Gastrocnemius medialis (tissue), 4 donors: ENCODE measurements around the gene STRN. TPM values are rescaled to one million over a fixed set of nuclear protein-coding genes. Genes with fewer than 3 reads are reported as not detected.

Source experiments
- ATAC-seq, 2 donors: fragments of 150-250 bp; one replicate each; pipeline ENCODE4 v1.9.1; 2016
- DNase-seq, 2 donors: peaks; one replicate each; pipeline ENCODE4 v3.0.0-alpha.2; 2019
- H3K27ac ChIP-seq, 4 donors: fragments of 200-600 bp; sonication (generic); 1 replicate in 1 of 4; 2 replicates in 3 of 4; pipeline ENCODE4 v1.5.1; 2016 to 2018; ENCODE audit warnings: mild to moderate bottlenecking in 2 of 4, moderate library complexity in 1 of 4
- H3K27me3 ChIP-seq, 3 donors: fragments of 200-600 bp; sonication (generic) in 2 of 3; 1 replicate in 1 of 3; 2 replicates in 2 of 3; pipeline versions ENCODE4 v1.5.1 to v1.6.0; 2016 to 2019; ENCODE audit warnings: mild to moderate bottlenecking in 1 of 3, moderate library complexity in 1 of 3
- H3K36me3 ChIP-seq, 2 donors: fragments of 200-600 bp; sonication (generic) in 1 of 2; one replicate each; pipeline ENCODE4 v1.5.1; 2017 to 2018
- H3K4me1 ChIP-seq, 2 donors: fragments of 200-600 bp; sonication (generic) in 1 of 2; one replicate each; pipeline ENCODE4 v1.5.1; 2016 to 2017; ENCODE audit warnings: mild to moderate bottlenecking in 2 of 2
- H3K4me3 ChIP-seq, 4 donors: fragments of 200-600 bp; sonication (generic) in 3 of 4; 1 replicate in 1 of 4; 2 replicates in 3 of 4; pipeline ENCODE4 v1.5.1; 2016 to 2019; ENCODE audit warnings: mild to moderate bottlenecking in 2 of 4
- H3K9me3 ChIP-seq, 3 donors: fragments of 200-600 bp; sonication (generic) in 2 of 3; 1 replicate in 1 of 3; 2 replicates in 2 of 3; pipeline ENCODE4 v1.5.1; 2016 to 2019
- CTCF ChIP-seq, 5 experiments: fragments of 450-650 bp in 3 of 5; fragments of 200-600 bp in 2 of 5; sonication (generic) in 2 of 5; IDR thresholded peaks in 4 of 5; conservative IDR thresholded peaks in 1 of 5; 1 replicate in 4 of 5; 2 replicates in 1 of 5; pipeline ENCODE4 v1.5.1; 2016 to 2019; ENCODE audit warnings: antibody characterized with exemption in 5 of 5, mild to moderate bottlenecking in 3 of 5, moderate library complexity in 3 of 5
- POLR2A ChIP-seq, 2 donors: fragments of 450-650 bp; IDR thresholded peaks; one replicate each; pipeline ENCODE4 v1.6.1; 2017; ENCODE audit warnings: antibody characterized with exemption in 2 of 2, mild to moderate bottlenecking in 2 of 2, moderate library complexity in 2 of 2
- in situ Hi-C, 4 donors: fragments of 200-750 bp; cut with MboI; loops; one replicate each; pipeline versions ENCODE4 v1.15.0 to v1.8.0; 2017; ENCODE audit warnings: low sequenced_read_pairs in 4 of 4
- intact Hi-C: fragments of 100-400 bp; cut with DNase I; formaldehyde crosslinking; loops from one replicate; pipeline ENCODE4 v1.15.1; 2023; ENCODE audit warnings: low total_unique reads
- total RNA-seq, 4 donors: library from RNA; depleted of rRNA; stranded (reverse); fragments of >200 nt; gene quantifications; one replicate each; pipeline versions ENCODE4 v1.1.0 to v1.2.3, GENCODE V29; 2016

The STRN gene
- total RNA-seq, 4 donors from 2014 or later = 21.3 to 52.0 (median 38.5) TPM

- H3K36me3 ChIP-seq = peaks cover 0 to 7% of the 10 kb centered on the region in 2 donors
- intact Hi-C loops = no loop called here
- H3K27me3 ChIP-seq = no peaks in the 10 kb centered on the region
- no peaks in the 10 kb centered on the region for H3K4me1 ChIP-seq
- ATAC-seq (no peak), DNase-seq (no peak)
- TF ChIP-seq POLR2A (IDR thresholded peaks at IDR 0.05) = no peak
- no peak for TF ChIP-seq CTCF (IDR thresholded peaks at IDR 0.05 in 4 of 5, conservative IDR thresholded peaks at IDR 0.05 in 1 of 5)
- no peak overlapping the region for H3K27ac ChIP-seq
- H3K9me3 ChIP-seq = no peaks in the 10 kb centered on the region
- in situ Hi-C loops = no loop called here
- H3K4me3 ChIP-seq = no peak overlapping the region
Measured at GRCh38 chr2:36912695-36913094, 53.6 kb downstream of the STRN start.

- in situ Hi-C loops (no loop called here), intact Hi-C loops (no loop called here)
- DNase-seq (no peak), ATAC-seq (no peak)
- no peaks in the 10 kb centered on the region for H3K9me3 ChIP-seq
- no peaks in the 10 kb centered on the region for H3K4me1 ChIP-seq
- H3K36me3 ChIP-seq = peaks cover 0 to 7% of the 10 kb centered on the region in 2 donors
- no peak overlapping the region for H3K4me3 ChIP-seq
- TF ChIP-seq POLR2A (IDR thresholded peaks at IDR 0.05) = no peak
- TF ChIP-seq CTCF (IDR thresholded peaks at IDR 0.05 in 4 of 5, conservative IDR thresholded peaks at IDR 0.05 in 1 of 5) = no peak
- H3K27ac ChIP-seq = no peak overlapping the region
- no peaks in the 10 kb centered on the region for H3K27me3 ChIP-seq
Measured at GRCh38 chr2:36911012-36911411, 55.3 kb downstream of the STRN start.

GRCh38 chr2:36906277-36906676 lies 60.1 kb downstream of the STRN start:
- H3K27me3 ChIP-seq = no peaks in the 10 kb centered on the region
- no peak for DNase-seq
- H3K4me3 ChIP-seq = no peak overlapping the region
- H3K27ac ChIP-seq = no peak overlapping the region
- in situ Hi-C loops = no loop called here
- intact Hi-C loops = no loop called here
- no peaks in the 10 kb centered on the region for H3K9me3 ChIP-seq
- TF ChIP-seq CTCF (IDR thresholded peaks at IDR 0.05 in 4 of 5, conservative IDR thresholded peaks at IDR 0.05 in 1 of 5) = no peak
- no peak for TF ChIP-seq POLR2A (IDR thresholded peaks at IDR 0.05)
- ATAC-seq = no peak
- no peaks in the 10 kb centered on the region for H3K4me1 ChIP-seq
- H3K36me3 ChIP-seq = peaks cover 0 to 12% of the 10 kb centered on the region in 2 donors

GRCh38 chr2:36904636-36905035 lies 61.7 kb downstream of the STRN start:
- no peaks in the 10 kb centered on the region for H3K4me1 ChIP-seq
- H3K9me3 ChIP-seq = no peaks in the 10 kb centered on the region
- intact Hi-C loops (no loop called here), in situ Hi-C loops (no loop called here)
- no peak overlapping the region for H3K4me3 ChIP-seq
- no peak overlapping the region for H3K27ac ChIP-seq
- no peak for TF ChIP-seq POLR2A (IDR thresholded peaks at IDR 0.05)
- TF ChIP-seq CTCF (IDR thresholded peaks at IDR 0.05 in 4 of 5, conservative IDR thresholded peaks at IDR 0.05 in 1 of 5) = no peak
- ATAC-seq = no peak
- peaks cover 0 to 15% of the 10 kb centered on the region in 2 donors for H3K36me3 ChIP-seq
- no peaks in the 10 kb centered on the region for H3K27me3 ChIP-seq
- DNase-seq = no peak
